Measurements from ENCODE around the gene ERGIC1. TPM values are rescaled to one million over a fixed set of nuclear protein-coding genes. Genes with fewer than 3 reads are reported as not detected.
A peak's percentile ranks its signal among the peaks of the same experiment; 100 is the strongest.
"Not testable (repeated sequence)": the region's sequence is repeated elsewhere in the genome, so short reads cannot be mapped to it uniquely, and the experiment has no call there.

Gene ERGIC1
- total RNA-seq, 8 experiments from 2014 or later: 31.7 to 98.4 (median 57.7) TPM

GRCh38 chr5:172837640-172838039 lies 3.6 kb downstream of the ERGIC1 start:
- peak in 5 of 8 experiments; percentile 14 to 62 (median 30) for ATAC-seq (replicated peaks in 6 of 8)
- 8 to 100% (median 46%) methylated on average over 1 to 4 of the region's 7 CpGs; no CpG with 5 or more reads in 3 of the 10 experiments for WGBS, 10 experiments
- in situ Hi-C loops (cut with MboI; ENCODE audit: low pct_unique_long_range_greater_than_20kb in 2 of 9, low sequenced_read_pairs in 9 of 9, unreplicated experiment in 9 of 9): no loop called here
- peak overlapping the region in 1 of 2 donors; percentile 68 for H3K27ac ChIP-seq
- H3K4me1 ChIP-seq (replicated peaks in 1 of 2): peaks cover 17 to 19% of the 10 kb centered on the region in 2 donors
- no peak overlapping the region for H3K4me3 ChIP-seq

GRCh38 chr5:172838151-172838875 lies 4.3 kb downstream of the ERGIC1 start:
- Histone ChIP-seq H3K27ac (no peak overlapping the region), H3K4me3 (no peak overlapping the region)
- 60 to 100% (median 90%) methylated on average over 1 to 3 of the region's 3 CpGs; no CpG with 5 or more reads in 6 of the 10 experiments for WGBS, 10 experiments

GRCh38 chr5:172839669-172840431 lies 5.8 kb downstream of the ERGIC1 start:
- Histone ChIP-seq H3K4me1 (replicated peaks in 1 of 2) (peaks cover 17 to 19% of the 10 kb centered on the region in 2 donors), H3K4me3 (no peak overlapping the region), H3K27ac (no peak overlapping the region)
- in situ Hi-C loops (cut with MboI; ENCODE audit: low pct_unique_long_range_greater_than_20kb in 2 of 9, low sequenced_read_pairs in 9 of 9, unreplicated experiment in 9 of 9): no loop called here
- 30 to 91% (median 79%) methylated on average over 1 to 13 of the region's 13 CpGs for WGBS, 10 experiments
- peak in 1 of 8 experiments; percentile 30 for ATAC-seq (replicated peaks in 6 of 8)

More at GRCh38 chr5:172838151-172838875, 4.3 kb downstream of the ERGIC1 start:
- peaks cover 17 to 19% of the 10 kb centered on the region in 2 donors for H3K4me1 ChIP-seq (replicated peaks in 1 of 2)
- in situ Hi-C loops (cut with MboI; ENCODE audit: low pct_unique_long_range_greater_than_20kb in 2 of 9, low sequenced_read_pairs in 9 of 9, unreplicated experiment in 9 of 9): no loop called here
- no peak for ATAC-seq (replicated peaks in 6 of 8)

- in situ Hi-C loops (cut with MboI; ENCODE audit: low pct_unique_long_range_greater_than_20kb in 2 of 9, low sequenced_read_pairs in 9 of 9, unreplicated experiment in 9 of 9): no loop called here
- no peak overlapping the region for H3K4me3 ChIP-seq
These were observed 6.5 kb downstream of the ERGIC1 start for GRCh38 chr5:172840432-172841154.

GRCh38 chr5:172841256-172841655 lies 7.2 kb downstream of the ERGIC1 start:
- ATAC-seq (replicated peaks in 6 of 8): peak in 1 of 8 experiments; percentile 9
- H3K4me3 ChIP-seq: no peak overlapping the region
- no peak overlapping the region for H3K27ac ChIP-seq
- whole genome bisulfite sequencing, 10 experiments: 61 to 94% (median 84%) methylated on average over 2 to 3 of the region's 6 CpGs; no CpG with 5 or more reads in 4 of the 10 experiments
- in situ Hi-C loops (cut with MboI; ENCODE audit: low pct_unique_long_range_greater_than_20kb in 2 of 9, low sequenced_read_pairs in 9 of 9, unreplicated experiment in 9 of 9): no loop called here
- H3K4me1 ChIP-seq (replicated peaks in 1 of 2): peaks cover 8 to 13% of the 10 kb centered on the region in 2 donors

More at GRCh38 chr5:172840432-172841154, 6.5 kb downstream of the ERGIC1 start:
- Histone ChIP-seq H3K27ac (no peak overlapping the region), H3K4me1 (replicated peaks in 1 of 2) (peaks cover 12 to 14% of the 10 kb centered on the region in 2 donors)
- ATAC-seq (replicated peaks in 6 of 8): peak in 1 of 8 experiments; percentile 51
- 47 to 100% (median 72%) methylated on average over 1 to 9 of the region's 12 CpGs for WGBS, 10 experiments

GRCh38 chr5:172843825-172844576 lies 9.9 kb downstream of the ERGIC1 start:
- no peak overlapping the region for H3K27ac ChIP-seq
- WGBS, 10 experiments: 60 to 100% (median 100%) methylated on average over 1 to 7 of the region's 18 CpGs; no CpG with 5 or more reads in 3 of the 10 experiments
- no peaks in the 10 kb centered on the region for H3K4me1 ChIP-seq (replicated peaks in 1 of 2)
- no peak overlapping the region for H3K4me3 ChIP-seq
- in situ Hi-C loops (cut with MboI; ENCODE audit: low pct_unique_long_range_greater_than_20kb in 2 of 9, low sequenced_read_pairs in 9 of 9, unreplicated experiment in 9 of 9): no loop called here
- no peak for ATAC-seq (replicated peaks in 6 of 8)

- Histone ChIP-seq H3K27ac (no peak overlapping the region), H3K4me3 (no peak overlapping the region), H3K4me1 (replicated peaks in 1 of 2) (no peaks in the 10 kb centered on the region)
- in situ Hi-C loops (cut with MboI; ENCODE audit: low pct_unique_long_range_greater_than_20kb in 2 of 9, low sequenced_read_pairs in 9 of 9, unreplicated experiment in 9 of 9): no loop called here
- no CpG with 5 or more reads among the region's 2 CpGs for WGBS, 10 experiments
- ATAC-seq (replicated peaks in 6 of 8): no peak
These were observed 10.5 kb downstream of the ERGIC1 start for GRCh38 chr5:172844577-172844838.

GRCh38 chr5:172845154-172845553 lies 11.1 kb downstream of the ERGIC1 start:
- H3K4me3 ChIP-seq: no peak overlapping the region
- no peak overlapping the region for H3K27ac ChIP-seq
- 100% methylated on average over 2 to 3 of the region's 7 CpGs; no CpG with 5 or more reads in 8 of the 10 experiments for WGBS, 10 experiments
- no peaks in the 10 kb centered on the region for H3K4me1 ChIP-seq (replicated peaks in 1 of 2)
- in situ Hi-C loops (cut with MboI; ENCODE audit: low pct_unique_long_range_greater_than_20kb in 2 of 9, low sequenced_read_pairs in 9 of 9, unreplicated experiment in 9 of 9): no loop called here
- no peak for ATAC-seq (replicated peaks in 6 of 8)

GRCh38 chr5:172845576-172845975 lies 11.5 kb downstream of the ERGIC1 start:
- 78 to 100% (median 100%) methylated on average over 1 to 5 of the region's 5 CpGs; no CpG with 5 or more reads in 3 of the 10 experiments for WGBS, 10 experiments
- Histone ChIP-seq H3K27ac (no peak overlapping the region), H3K4me3 (no peak overlapping the region), H3K4me1 (replicated peaks in 1 of 2) (no peaks in the 10 kb centered on the region)
- no peak for ATAC-seq (replicated peaks in 6 of 8)
- in situ Hi-C loops (cut with MboI; ENCODE audit: low pct_unique_long_range_greater_than_20kb in 2 of 9, low sequenced_read_pairs in 9 of 9, unreplicated experiment in 9 of 9): no loop called here

GRCh38 chr5:172846249-172846648 lies 12.2 kb downstream of the ERGIC1 start:
- no peak overlapping the region for H3K27ac ChIP-seq
- H3K4me1 ChIP-seq (replicated peaks in 1 of 2): no peaks in the 10 kb centered on the region
- no peak overlapping the region for H3K4me3 ChIP-seq
- in situ Hi-C loops (cut with MboI; ENCODE audit: low pct_unique_long_range_greater_than_20kb in 2 of 9, low sequenced_read_pairs in 9 of 9, unreplicated experiment in 9 of 9): no loop called here
- 90 to 100% (median 100%) methylated on average over 1 to 4 of the region's 5 CpGs; no CpG with 5 or more reads in 7 of the 10 experiments for WGBS, 10 experiments
- peak in 1 of 8 experiments; percentile 50 for ATAC-seq (replicated peaks in 6 of 8)

- Histone ChIP-seq H3K27ac (no peak overlapping the region), H3K4me1 (replicated peaks in 1 of 2) (no peaks in the 10 kb centered on the region), H3K4me3 (no peak overlapping the region)
- no peak for ATAC-seq (replicated peaks in 6 of 8)
- in situ Hi-C loops (cut with MboI; ENCODE audit: low pct_unique_long_range_greater_than_20kb in 2 of 9, low sequenced_read_pairs in 9 of 9, unreplicated experiment in 9 of 9): no loop called here
- 20 to 100% (median 75%) methylated on average over 2 to 4 of the region's 4 CpGs; no CpG with 5 or more reads in 3 of the 10 experiments for WGBS, 10 experiments
These were observed 12.6 kb downstream of the ERGIC1 start for GRCh38 chr5:172846677-172847076.

- H3K27ac ChIP-seq; in situ Hi-C loops (cut with MboI; ENCODE audit: low pct_unique_long_range_greater_than_20kb in 2 of 9, low sequenced_read_pairs in 9 of 9, unreplicated experiment in 9 of 9); ATAC-seq (replicated peaks in 6 of 8); H3K4me1 ChIP-seq (replicated peaks in 1 of 2); H3K4me3 ChIP-seq: not testable (repeated sequence)
- 50 to 91% (median 85%) methylated on average over 2 to 8 of the region's 13 CpGs; no CpG with 5 or more reads in 4 of the 10 experiments for WGBS, 10 experiments
These were observed 13.5 kb downstream of the ERGIC1 start for GRCh38 chr5:172847584-172847983.

Data from motor neuron (in vitro differentiated cells).